H1 (cell line): ENCODE data around the gene ATP5PB. TPM values are rescaled to one million over a fixed set of nuclear protein-coding genes. Genes with fewer than 3 reads are reported as not detected.

ENCODE experiments used
- BCL11A ChIP-seq, 2 experiments: IDR thresholded peaks; one replicate each; pipeline ENCODE4 v1.6.1; 2011; ENCODE audit warnings: low read depth in 2 of 2, low read length in 2 of 2, mild to moderate bottlenecking in 2 of 2
- CREB1 ChIP-seq: IDR thresholded peaks from 2 replicates; pipeline ENCODE4 v1.6.1; 2012; ENCODE audit warnings: inconsistent platforms
- KDM1A ChIP-seq: fragments of 200-600, 300-600 bp; sonication (generic); IDR thresholded peaks from 2 replicates; pipeline ENCODE4 v1.7.1; 2016; ENCODE audit warnings: mild to moderate bottlenecking, low read length, borderline replicate concordance
- RNF2 ChIP-seq: fragments of 200-900, 300-1000 bp; sonication (generic); IDR thresholded peaks from 2 replicates; pipeline ENCODE4 v1.7.1; 2016; ENCODE audit warnings: borderline replicate concordance, low read depth, mild to moderate bottlenecking, antibody characterized with exemption, low read length; ENCODE audit not compliant: poor library complexity, severe bottlenecking; ENCODE audit errors: missing control alignments
- TEAD4 ChIP-seq: IDR thresholded peaks from 2 replicates; pipeline ENCODE4 v1.6.1; 2012; ENCODE audit warnings: low read depth, low read length, inconsistent platforms, mixed read lengths
- polyA plus RNA-seq, 7 experiments: library from polyadenylated mRNA; depleted of rRNA in 3 of 7; stranded (reverse) in 5 of 7; unstranded in 2 of 7; fragments of >200 nt in 5 of 7; fragments of 200-250 nt in 2 of 7; gene quantifications; 1 replicate in 5 of 7; 2 replicates in 1 of 7; 4 replicates in 1 of 7; pipeline versions ENCODE4 v1.2.1 to v1.2.3, GENCODE V29; 2011 to 2013; ENCODE audit warnings: missing spikeins in 2 of 7, mixed read lengths in 2 of 7
- total RNA-seq: library from RNA; stranded (reverse); fragmentation: NEBNext Ultra II Directional; extraction: Animal tissue kit (Norgen Biotek cat#: 25700); gene quantifications from 2 replicates; pipeline ENCODE4 v1.2.1, GENCODE V29; 2021

Gene ATP5PB
- total and polyA plus RNA-seq, 2 of the 8 experiments (the other 6 are each of a cell fraction or from before 2014, with no cell fraction given): 232 to 262 TPM

DNA sequence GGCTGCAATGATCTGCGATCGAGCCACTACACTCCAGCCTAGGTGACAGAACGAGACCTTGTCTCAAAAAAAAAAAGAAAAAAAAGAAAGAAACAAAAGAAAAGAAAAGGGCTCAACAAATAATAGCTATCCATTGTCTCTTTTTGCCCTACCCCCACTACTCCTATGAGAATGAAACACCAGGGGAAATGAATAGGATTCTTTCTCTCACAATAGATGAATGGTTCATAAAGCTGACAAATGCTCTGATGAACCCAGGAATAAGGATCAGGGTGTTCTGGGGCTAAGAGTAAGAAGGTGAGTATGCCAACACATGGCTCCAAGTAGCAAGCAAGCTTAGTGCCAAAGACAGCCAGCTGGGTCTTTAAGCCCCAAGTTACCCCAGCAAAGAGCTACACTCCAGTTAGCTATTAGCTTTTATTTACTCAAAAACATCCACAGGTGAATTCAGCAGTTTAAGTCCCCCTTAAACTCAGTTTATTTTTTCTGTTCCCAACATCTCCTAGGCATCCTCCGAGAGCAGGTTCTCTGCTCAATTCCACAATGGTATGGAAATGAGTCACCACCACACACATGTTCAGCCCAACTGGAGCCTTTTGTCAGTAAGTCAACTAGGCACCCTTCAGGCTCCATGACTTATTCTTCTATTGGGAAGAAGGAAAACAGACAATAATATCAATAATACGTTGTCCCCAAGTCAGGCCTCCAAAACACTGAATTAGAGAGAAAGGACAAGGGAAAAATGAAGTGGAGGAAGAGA is 49.9 kb downstream of the ATP5PB start (continued):
- TF ChIP-seq RNF2: no peak
- TF ChIP-seq KDM1A: no peak
- TF ChIP-seq CREB1: no peak
- no peak for TF ChIP-seq BCL11A (IDR thresholded peaks at IDR 0.05; ENCODE audit: low read depth in 2 of 2, low read length in 2 of 2)
- TF ChIP-seq TEAD4: no peak
